ENCODE data around the gene RNF130.
A peak's percentile ranks its signal among the peaks of the same experiment; 100 is the strongest.
"Not testable (repeated sequence)": the region's sequence is repeated elsewhere in the genome, so short reads cannot be mapped to it uniquely, and the experiment has no call there.

The RNF130 gene

DNA sequence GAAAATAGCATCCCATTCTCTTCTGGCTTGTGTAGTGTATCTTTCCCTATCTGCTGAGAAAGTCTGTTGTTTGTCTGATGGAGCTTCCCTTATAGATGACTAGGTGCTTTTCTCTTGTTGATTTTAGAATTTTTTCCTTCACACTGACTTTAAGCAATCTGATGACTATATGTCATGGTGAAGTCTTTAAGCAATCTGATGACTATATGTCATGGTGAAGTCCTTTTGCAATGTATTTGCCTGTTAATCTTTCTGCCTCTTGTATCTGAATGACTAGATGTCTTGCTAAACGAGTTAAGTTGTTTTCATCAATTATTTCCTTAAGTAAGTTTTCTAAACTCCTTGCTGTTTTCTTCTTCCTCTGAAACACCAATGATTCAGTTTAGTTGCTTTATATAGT is 80.5 kb downstream of the RNF130 start:
- no peaks in the 10 kb centered on the region for H4K20me1 ChIP-seq (ENCODE audit: insufficient read depth, low read length)
- H3K4me1 ChIP-seq (ENCODE audit: low read length) = no peaks in the 10 kb centered on the region
- H3K27me3 ChIP-seq (ENCODE audit: low read depth, low read length) = peaks cover 5% of the 10 kb centered on the region
- H3K9ac ChIP-seq (ENCODE audit: low read length) = no peak overlapping the region
- no peaks in the 10 kb centered on the region for H3K79me2 ChIP-seq (ENCODE audit: low read length)
- no peaks in the 10 kb centered on the region for H3K9me3 ChIP-seq (ENCODE audit: insufficient read depth, low read length)
- H3K4me2 ChIP-seq (ENCODE audit: low read length) = no peak overlapping the region
- TF ChIP-seq CTCF (IDR thresholded peaks at IDR 0.05; ENCODE audit: low read depth, low read length) (no peak), EZH2phosphoT487 (IDR thresholded peaks at IDR 0.05; ENCODE audit: low read depth) (no peak)
- no peak overlapping the region for H3K4me3 ChIP-seq (ENCODE audit: low read length)
- H2AFZ ChIP-seq (ENCODE audit: low read depth, low read length) = no peak overlapping the region
- no peak overlapping the region for H3K27ac ChIP-seq (ENCODE audit: low read length)
- no peaks in the 10 kb centered on the region for H3K36me3 ChIP-seq (replicated peaks; ENCODE audit: low read depth, low read length)

DNA sequence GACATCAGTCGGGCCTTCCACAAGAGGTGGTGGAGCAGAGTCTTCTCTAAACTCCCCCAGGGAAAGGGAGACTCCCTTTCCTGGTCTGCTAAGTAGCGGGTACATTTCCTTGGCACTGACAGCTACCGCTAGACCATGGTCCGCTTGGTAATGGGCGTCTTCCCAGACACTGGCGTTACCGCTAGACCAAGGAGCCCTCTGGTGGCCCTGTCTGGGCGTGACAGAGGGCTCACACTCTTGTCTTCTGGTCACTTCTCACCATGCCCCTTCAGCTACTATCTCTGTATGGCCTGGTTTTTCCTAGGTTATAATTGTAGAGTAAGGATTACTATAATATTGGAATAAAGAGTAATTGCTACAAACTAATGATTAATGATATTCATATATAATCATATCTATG is 81.0 kb downstream of the RNF130 start:
- not testable (repeated sequence) for H3K4me1 ChIP-seq (ENCODE audit: low read length); H2AFZ ChIP-seq (ENCODE audit: low read depth, low read length); H3K4me2 ChIP-seq (ENCODE audit: low read length); H3K36me3 ChIP-seq (replicated peaks; ENCODE audit: low read depth, low read length); H3K9me3 ChIP-seq (ENCODE audit: insufficient read depth, low read length); H4K20me1 ChIP-seq (ENCODE audit: insufficient read depth, low read length); H3K9ac ChIP-seq (ENCODE audit: low read length); H3K4me3 ChIP-seq (ENCODE audit: low read length); H3K79me2 ChIP-seq (ENCODE audit: low read length); H3K27ac ChIP-seq (ENCODE audit: low read length)
- H3K27me3 ChIP-seq (ENCODE audit: low read depth, low read length) = peaks cover 11% of the 10 kb centered on the region
- TF ChIP-seq CTCF (IDR thresholded peaks at IDR 0.05; ENCODE audit: low read depth, low read length) = peak; percentile 50

GRCh38 chr5:179986328-179986727 is 85.2 kb downstream of the RNF130 start:
- Histone ChIP-seq H3K27ac (ENCODE audit: low read length) (no peak overlapping the region), H3K9ac (ENCODE audit: low read length) (no peak overlapping the region), H3K27me3 (ENCODE audit: low read depth, low read length) (peaks cover 36% of the 10 kb centered on the region), H3K4me3 (ENCODE audit: low read length) (no peak overlapping the region), H3K9me3 (ENCODE audit: insufficient read depth, low read length) (no peaks in the 10 kb centered on the region), H3K36me3 (replicated peaks; ENCODE audit: low read depth, low read length) (no peaks in the 10 kb centered on the region), H3K4me2 (ENCODE audit: low read length) (no peak overlapping the region), H3K79me2 (ENCODE audit: low read length) (no peaks in the 10 kb centered on the region), H4K20me1 (ENCODE audit: insufficient read depth, low read length) (no peaks in the 10 kb centered on the region), H2AFZ (ENCODE audit: low read depth, low read length) (no peak overlapping the region), H3K4me1 (ENCODE audit: low read length) (peaks cover 7% of the 10 kb centered on the region; the same call in 1 of the 2 replicates)
- TF ChIP-seq EZH2phosphoT487 (IDR thresholded peaks at IDR 0.05; ENCODE audit: low read depth) (no peak), CTCF (IDR thresholded peaks at IDR 0.05; ENCODE audit: low read depth, low read length) (no peak)

DNA sequence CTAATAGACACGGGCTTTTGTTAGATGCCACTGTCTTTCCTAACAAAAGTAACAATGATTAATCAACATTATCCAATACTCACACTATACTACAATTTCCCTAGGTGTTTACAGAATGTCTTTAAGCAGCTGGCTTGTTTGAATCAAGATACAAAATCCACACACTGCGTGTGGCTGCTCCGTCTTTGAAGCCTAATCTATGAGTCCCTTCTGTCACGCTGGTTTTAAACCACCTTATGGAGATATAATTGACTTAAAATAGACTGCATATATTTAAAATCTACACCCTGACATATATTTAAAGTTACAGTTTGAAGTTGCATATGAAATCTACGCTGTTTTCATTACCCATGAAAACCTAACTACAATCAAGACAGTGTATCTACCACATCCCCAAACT is 89.9 kb downstream of the RNF130 start:
- Histone ChIP-seq H3K27ac (ENCODE audit: low read length) (no peak overlapping the region), H4K20me1 (ENCODE audit: insufficient read depth, low read length) (no peaks in the 10 kb centered on the region), H3K9ac (ENCODE audit: low read length) (no peak overlapping the region)

More for the DNA sequence above, 89.9 kb downstream of the RNF130 start:
- H3K4me3 ChIP-seq (ENCODE audit: low read length) = no peak overlapping the region
- peaks cover 7% of the 10 kb centered on the region; the same call in 1 of the 2 replicates for H3K4me1 ChIP-seq (ENCODE audit: low read length)
- no peak overlapping the region for H2AFZ ChIP-seq (ENCODE audit: low read depth, low read length)
- no peak overlapping the region for H3K4me2 ChIP-seq (ENCODE audit: low read length)
- H3K79me2 ChIP-seq (ENCODE audit: low read length) = no peaks in the 10 kb centered on the region
- no peaks in the 10 kb centered on the region for H3K36me3 ChIP-seq (replicated peaks; ENCODE audit: low read depth, low read length)
- TF ChIP-seq EZH2phosphoT487 (IDR thresholded peaks at IDR 0.05; ENCODE audit: low read depth) (no peak), CTCF (IDR thresholded peaks at IDR 0.05; ENCODE audit: low read depth, low read length) (no peak)
- no peaks in the 10 kb centered on the region for H3K9me3 ChIP-seq (ENCODE audit: insufficient read depth, low read length)
- H3K27me3 ChIP-seq (ENCODE audit: low read depth, low read length) = peaks cover 50% of the 10 kb centered on the region
